Thyroid gland (tissue), 4 donors: ENCODE data around the gene AP1B1. TPM values are rescaled to one million over a fixed set of nuclear protein-coding genes. Genes with fewer than 3 reads are reported as not detected.

Experiments used
- DNase-seq, 2 donors: peaks; one replicate each; pipeline ENCODE4 v3.0.0-alpha.2; 2019
- H3K27ac ChIP-seq, 3 donors: fragments of 200-600 bp; sonication (generic); 1 replicate in 2 of 3; 2 replicates in 1 of 3; pipeline ENCODE4 v1.5.1; 2016 to 2019; ENCODE audit warnings: mild to moderate bottlenecking in 1 of 3, moderate library complexity in 1 of 3
- H3K27me3 ChIP-seq: fragments of 200-600 bp; sonication (generic); one replicate; pipeline ENCODE4 v1.5.1; 2019
- H3K36me3 ChIP-seq, 2 donors: fragments of 200-600 bp; sonication (generic); one replicate each; pipeline ENCODE4 v1.5.1; 2016 to 2019
- H3K4me1 ChIP-seq, 2 donors: fragments of 200-600 bp; sonication (generic); one replicate each; pipeline ENCODE4 v1.5.1; 2017 to 2019
- H3K4me3 ChIP-seq, 3 donors: fragments of 200-600 bp; sonication (generic); replicated peaks in 1 of 3; 1 replicate in 2 of 3; 2 replicates in 1 of 3; pipeline ENCODE4 v1.5.1; 2016; ENCODE audit warnings: mild to moderate bottlenecking in 1 of 3
- H3K9me3 ChIP-seq: fragments of 200-600 bp; sonication (generic); one replicate; pipeline ENCODE4 v1.5.1; 2017
- POLR2A ChIP-seq, 2 donors: fragments of 450-650 bp; IDR thresholded peaks; one replicate each; pipeline ENCODE4 v1.6.1; 2017; ENCODE audit warnings: antibody characterized with exemption in 2 of 2, mild to moderate bottlenecking in 2 of 2, moderate library complexity in 1 of 2
- WGBS, 2 donors: methylation state at CpG; one replicate each; pipeline ENCODE4 v1.1.5; 2017; 5-methylcytosine and 5-hydroxymethylcytosine counted together
- intact Hi-C: fragments of 100-400 bp; cut with DNase I; formaldehyde crosslinking; loops from one replicate; pipeline ENCODE4 v1.15.1; 2023
- total RNA-seq, 4 donors: library from RNA; depleted of rRNA; stranded (reverse); fragments of >200 nt; gene quantifications; one replicate each; pipeline ENCODE4 v1.2.3, GENCODE V29; 2016
- TF ChIP-seq, protein P1 (sequence below), 6 experiments: fragments of 200-600 bp in 3 of 6; fragments of 450-650 bp in 3 of 6; sonication (generic) in 3 of 6; IDR thresholded peaks; one replicate each; pipeline ENCODE4 v1.5.1; 2016 to 2019; ENCODE audit warnings: antibody characterized with exemption in 6 of 6, mild to moderate bottlenecking in 2 of 6, inconsistent platforms in 1 of 6, moderate library complexity in 1 of 6

Gene AP1B1
- total RNA-seq, 4 donors from 2014 or later, result 45.0 to 103 (median 91.4) TPM

DNA sequence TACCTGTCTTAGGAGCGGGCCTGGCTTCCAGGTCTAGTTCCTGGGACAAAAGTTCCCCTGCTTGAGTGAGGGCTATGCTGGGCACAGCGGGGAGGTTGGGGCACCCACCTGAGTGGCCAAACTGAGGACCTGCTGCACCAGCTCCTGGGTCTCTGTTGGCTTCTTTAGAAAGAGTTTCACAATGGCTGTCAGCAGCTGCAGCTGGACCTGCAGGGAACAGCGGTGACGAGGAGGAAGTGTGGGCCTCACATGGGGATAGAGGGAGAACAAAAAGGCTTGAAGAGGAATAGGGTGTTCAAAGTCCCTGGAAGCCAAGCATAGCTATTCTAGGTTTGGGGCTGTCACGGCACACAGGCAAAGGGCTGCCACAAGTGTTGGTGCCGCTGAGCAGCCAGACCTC, 46.2 kb downstream of the AP1B1 start:
- Histone ChIP-seq H3K27me3 (no peaks in the 10 kb centered on the region), H3K27ac (peak overlapping the region; percentile 1 to 57 (median 35)), H3K9me3 (no peaks in the 10 kb centered on the region), H3K4me3 (no peak overlapping the region), H3K4me1 (peaks cover 20 to 30% of the 10 kb centered on the region in 2 donors), H3K36me3 (peaks cover 38 to 44% of the 10 kb centered on the region in 2 donors)
- TF ChIP-seq POLR2A (IDR thresholded peaks at IDR 0.05), result no peak
- TF ChIP-seq, protein P1, sequence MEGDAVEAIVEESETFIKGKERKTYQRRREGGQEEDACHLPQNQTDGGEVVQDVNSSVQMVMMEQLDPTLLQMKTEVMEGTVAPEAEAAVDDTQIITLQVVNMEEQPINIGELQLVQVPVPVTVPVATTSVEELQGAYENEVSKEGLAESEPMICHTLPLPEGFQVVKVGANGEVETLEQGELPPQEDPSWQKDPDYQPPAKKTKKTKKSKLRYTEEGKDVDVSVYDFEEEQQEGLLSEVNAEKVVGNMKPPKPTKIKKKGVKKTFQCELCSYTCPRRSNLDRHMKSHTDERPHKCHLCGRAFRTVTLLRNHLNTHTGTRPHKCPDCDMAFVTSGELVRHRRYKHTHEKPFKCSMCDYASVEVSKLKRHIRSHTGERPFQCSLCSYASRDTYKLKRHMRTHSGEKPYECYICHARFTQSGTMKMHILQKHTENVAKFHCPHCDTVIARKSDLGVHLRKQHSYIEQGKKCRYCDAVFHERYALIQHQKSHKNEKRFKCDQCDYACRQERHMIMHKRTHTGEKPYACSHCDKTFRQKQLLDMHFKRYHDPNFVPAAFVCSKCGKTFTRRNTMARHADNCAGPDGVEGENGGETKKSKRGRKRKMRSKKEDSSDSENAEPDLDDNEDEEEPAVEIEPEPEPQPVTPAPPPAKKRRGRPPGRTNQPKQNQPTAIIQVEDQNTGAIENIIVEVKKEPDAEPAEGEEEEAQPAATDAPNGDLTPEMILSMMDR (IDR thresholded peaks at IDR 0.05), result no peak
- DNase-seq, result no peak
- intact Hi-C loops, result no loop called here
- WGBS, 2 donors, result 82 to 83% methylated on average over 6 of the region's 6 CpGs

DNA sequence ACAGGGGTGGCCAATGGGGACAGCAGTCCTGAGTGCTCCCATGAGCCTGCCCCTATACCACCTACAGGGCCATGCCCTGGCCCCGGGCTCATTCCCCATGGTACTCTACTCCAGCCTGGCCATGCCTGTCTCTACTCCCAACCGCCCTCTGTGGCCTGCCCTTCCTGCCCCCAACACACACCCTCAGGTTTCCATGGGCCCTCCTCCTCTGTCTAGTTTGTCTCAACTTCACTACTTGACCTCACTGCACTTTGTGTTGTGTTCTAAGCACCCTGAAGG, 46.6 kb downstream of the AP1B1 start:
- intact Hi-C loops, result no loop called here
- Histone ChIP-seq H3K4me1 (peaks cover 20 to 30% of the 10 kb centered on the region in 2 donors), H3K27me3 (no peaks in the 10 kb centered on the region), H3K27ac (peak overlapping the region in 2 of 3 donors; percentile 1 to 57), H3K4me3 (no peak overlapping the region), H3K36me3 (peaks cover 41 to 48% of the 10 kb centered on the region in 2 donors), H3K9me3 (no peaks in the 10 kb centered on the region)
- TF ChIP-seq POLR2A (IDR thresholded peaks at IDR 0.05), result no peak
- TF ChIP-seq, protein P1 (IDR thresholded peaks at IDR 0.05), result no peak
- DNase-seq, result no peak
- 88 to 89% methylated on average over 2 of the region's 2 CpGs for WGBS, 2 donors

DNA sequence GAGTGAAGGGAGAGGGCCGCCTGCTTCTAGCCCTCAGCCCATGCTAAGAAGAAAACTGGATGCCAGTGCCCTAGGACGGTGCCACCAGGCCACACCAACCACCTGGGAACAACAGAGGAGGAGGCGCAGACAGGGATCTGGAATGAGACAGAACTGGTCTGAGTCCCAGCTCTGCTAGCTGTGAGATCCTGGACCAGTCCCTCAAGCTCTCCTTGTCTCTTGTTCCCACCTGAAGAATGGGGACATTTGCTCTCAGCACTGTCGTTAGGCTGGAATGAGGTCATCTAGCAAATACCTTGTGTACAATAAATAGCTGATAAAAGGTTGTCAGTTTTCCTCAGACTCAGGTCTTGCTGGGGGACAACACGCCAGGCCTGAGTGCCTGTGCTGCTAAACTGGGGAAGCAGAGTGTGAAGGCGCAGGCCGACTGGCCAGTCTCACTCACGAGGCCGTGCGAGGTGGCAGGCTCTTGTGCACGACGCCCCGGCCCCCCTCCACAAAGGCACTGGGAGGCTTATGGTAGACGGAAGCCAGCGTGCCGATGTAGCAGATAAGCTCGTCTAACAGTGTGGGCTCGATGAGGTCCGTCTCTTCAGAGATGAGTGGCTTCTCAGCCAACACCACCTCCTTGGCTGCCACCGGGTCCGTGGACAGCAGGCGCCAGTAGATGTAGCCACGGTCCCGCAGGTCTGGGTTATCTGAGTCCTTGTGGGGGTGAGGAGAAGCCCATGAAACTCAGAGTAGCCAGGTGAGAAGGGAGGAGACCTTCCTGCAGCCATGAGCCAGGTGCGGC, 47.1 kb downstream of the AP1B1 start:
- Histone ChIP-seq H3K27ac (no peak overlapping the region), H3K9me3 (no peaks in the 10 kb centered on the region), H3K4me1 (peaks cover 20 to 30% of the 10 kb centered on the region in 2 donors), H3K36me3 (peaks cover 41 to 49% of the 10 kb centered on the region in 2 donors), H3K4me3 (no peak overlapping the region), H3K27me3 (no peaks in the 10 kb centered on the region)
- intact Hi-C loops, result no loop called here
- DNase-seq, result no peak
- 92 to 98% methylated on average over 19 to 25 of the region's 25 CpGs for WGBS, 2 donors
- TF ChIP-seq, protein P1 (IDR thresholded peaks at IDR 0.05), result no peak
- no peak for TF ChIP-seq POLR2A (IDR thresholded peaks at IDR 0.05)

DNA sequence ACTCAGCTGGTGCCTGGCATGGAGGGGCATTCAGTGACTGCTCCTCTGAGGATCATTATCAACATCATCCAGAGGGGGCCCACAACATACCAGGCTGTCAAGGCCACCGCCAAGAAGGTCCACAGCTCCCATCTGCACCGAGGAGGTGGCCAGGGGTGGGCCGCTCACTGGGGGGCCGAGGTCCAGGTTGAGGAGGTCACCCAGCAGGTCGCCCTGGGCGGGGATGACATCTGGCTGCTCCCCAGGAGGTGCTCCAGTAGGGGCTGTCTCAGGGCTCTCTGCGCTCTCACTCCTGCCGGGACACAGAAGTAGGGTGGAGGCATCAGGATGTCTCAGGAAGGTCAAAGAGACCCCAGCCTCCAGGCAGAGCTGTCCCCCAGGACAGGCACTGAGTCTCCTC, 47.8 kb downstream of the AP1B1 start:
- Histone ChIP-seq H3K36me3 (peaks cover 41 to 54% of the 10 kb centered on the region in 2 donors), H3K9me3 (no peaks in the 10 kb centered on the region), H3K4me1 (peaks cover 20 to 30% of the 10 kb centered on the region in 2 donors), H3K27ac (no peak overlapping the region), H3K27me3 (no peaks in the 10 kb centered on the region), H3K4me3 (no peak overlapping the region)
- WGBS, 2 donors, result 95% methylated on average over 4 of the region's 8 CpGs; no CpG with 5 or more reads in 1 of the 2 donors
- intact Hi-C loops, result no loop called here
- TF ChIP-seq, protein P1 (IDR thresholded peaks at IDR 0.05), result no peak
- no peak for DNase-seq

DNA sequence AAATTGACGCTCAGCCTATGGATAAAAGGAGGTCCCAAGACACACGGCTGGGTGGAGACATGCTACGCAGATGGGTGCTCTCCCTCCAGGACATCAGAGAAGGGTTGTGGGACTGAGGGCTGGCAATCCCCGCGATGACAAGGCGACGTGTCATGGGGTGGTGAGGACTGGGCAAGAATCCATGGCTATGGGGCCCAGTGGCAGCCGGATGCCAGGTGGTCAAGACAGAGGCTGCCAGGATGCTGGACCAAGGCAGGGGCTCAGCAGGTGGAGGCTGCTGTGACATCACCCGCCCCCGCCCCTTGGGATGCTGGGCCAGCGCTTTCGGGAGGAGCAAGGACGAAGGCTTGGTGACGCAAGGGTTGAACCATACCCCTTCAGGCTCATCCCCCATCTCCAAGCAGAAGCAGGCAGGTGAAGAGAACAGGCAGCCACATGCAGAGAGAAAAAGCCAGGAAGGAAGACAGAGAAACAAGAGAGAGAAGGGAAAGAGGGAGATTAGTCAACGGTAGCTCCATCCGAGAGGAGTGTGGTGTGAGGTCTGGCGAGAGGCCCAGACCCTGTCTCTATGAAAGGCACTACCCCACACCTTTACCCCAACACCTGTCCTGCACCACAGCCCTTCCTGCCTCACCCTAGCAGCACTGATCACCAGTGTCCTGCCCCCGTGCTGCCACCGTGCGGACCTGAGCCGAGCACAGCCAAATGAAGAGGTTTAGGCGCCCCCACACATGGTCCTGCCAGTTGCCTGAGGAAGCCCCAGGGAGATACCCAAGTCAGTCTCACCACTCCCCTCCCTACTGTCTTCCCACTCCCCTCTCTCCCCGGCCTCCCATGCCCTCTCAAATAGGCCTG, 48.8 kb downstream of the AP1B1 start:
- no peak for DNase-seq
- TF ChIP-seq, protein P1 (IDR thresholded peaks at IDR 0.05), result no peak
- TF ChIP-seq POLR2A (IDR thresholded peaks at IDR 0.05), result no peak
- Histone ChIP-seq H3K4me1 (peaks cover 20 to 25% of the 10 kb centered on the region in 2 donors), H3K27me3 (no peaks in the 10 kb centered on the region), H3K27ac (no peak overlapping the region), H3K9me3 (no peaks in the 10 kb centered on the region), H3K4me3 (no peak overlapping the region), H3K36me3 (peaks cover 41 to 54% of the 10 kb centered on the region in 2 donors)
- 94 to 98% methylated on average over 22 to 23 of the region's 23 CpGs for WGBS, 2 donors
- intact Hi-C loops, result no loop called here
